H1 (cell line): ENCODE data around the gene NLRP6. TPM values are rescaled to one million over a fixed set of nuclear protein-coding genes. Genes with fewer than 3 reads are reported as not detected.

Source experiments
- CTCF ChIA-PET: fragments of 300-600 bp; sonication (Branson Sonifier 250); formaldehyde crosslinking; loops from one replicate; lab custom pipeline; 2021; ENCODE audit not compliant: partially characterized antibody; lab: Charles Lee
- POLR2A ChIA-PET: fragments of 300-600 bp; sonication (Branson Sonifier 250); formaldehyde crosslinking; loops from one replicate; lab custom pipeline; 2021; ENCODE audit warnings: inconsistent platforms; ENCODE audit not compliant: partially characterized antibody; lab: Charles Lee
- DNase-seq, 2 experiments: peaks; one replicate each; pipeline versions ENCODE4 v3.0.0 to v3.0.0-alpha.2; 2010 to 2022; ENCODE audit warnings: low spot score in 2 of 2, low read depth in 1 of 2, mixed read lengths in 1 of 2
- FAIRE-seq: peaks from 2 replicates; lab custom pipeline; 2011; peaks lifted over from hg19 to GRCh38; lab: Jason Lieb, UNC
- H2AFZ ChIP-seq: 2 replicates; pipeline ENCODE4 v1.8.1; 2012; ENCODE audit warnings: low read length, inconsistent platforms
- H2AK5ac ChIP-seq: 2 replicates; pipeline ENCODE4 v1.6.1; 2013; ENCODE audit warnings: low read depth, low read length
- H2BK120ac ChIP-seq: replicated peaks from 2 replicates; pipeline ENCODE3; 2013; ENCODE audit warnings: low read depth, low read length, inconsistent platforms
- H2BK12ac ChIP-seq: 2 replicates; pipeline ENCODE4 v1.6.1; 2013; ENCODE audit warnings: low read depth, low read length
- H2BK15ac ChIP-seq: 2 replicates; pipeline ENCODE4 v1.6.1; 2013; ENCODE audit warnings: low read length
- H2BK20ac ChIP-seq: 2 replicates; pipeline ENCODE4 v1.6.1; 2013; ENCODE audit warnings: low read length
- H2BK5ac ChIP-seq: 2 replicates; pipeline ENCODE4 v1.6.1; 2013; ENCODE audit warnings: low read depth, low read length
- H3K14ac ChIP-seq: 2 replicates; pipeline ENCODE4 v1.6.1; 2013; ENCODE audit warnings: inconsistent platforms; ENCODE audit not compliant: insufficient read length
- H3K18ac ChIP-seq: 2 replicates; pipeline ENCODE4 v1.6.1; 2013; ENCODE audit warnings: low read length; ENCODE audit errors: extremely low read depth
- H3K23ac ChIP-seq: 2 replicates; pipeline ENCODE4 v1.6.1; 2013; ENCODE audit warnings: inconsistent platforms; ENCODE audit not compliant: insufficient read length
- H3K23me2 ChIP-seq: 2 replicates; pipeline ENCODE4 v1.6.1; 2013; ENCODE audit warnings: low read depth, low read length
- H3K27ac ChIP-seq: 2 replicates; pipeline ENCODE4 v1.6.1; 2011; ENCODE audit warnings: low read depth, low read length, inconsistent platforms
- H3K27me3 ChIP-seq, 4 experiments: replicated peaks in 1 of 4; 1 replicate in 1 of 4; 2 replicates in 3 of 4; pipeline versions ENCODE4 v1.6.1 to v1.8.1; 2011 to 2013; ENCODE audit warnings: low read length in 3 of 4, mild to moderate bottlenecking in 3 of 4, inconsistent platforms in 2 of 4, mixed read lengths in 2 of 4, moderate library complexity in 1 of 4; ENCODE audit not compliant: control insufficient read depth in 3 of 4, insufficient read depth in 3 of 4; ENCODE audit errors: extremely low read depth in 1 of 4
- H3K36me3 ChIP-seq, 4 experiments: 2 replicates each; pipeline versions ENCODE4 v1.6.1 to v1.8.1; 2011 to 2013; ENCODE audit warnings: mild to moderate bottlenecking in 4 of 4, low read length in 3 of 4, moderate library complexity in 2 of 4, control low read depth in 1 of 4, inconsistent platforms in 1 of 4; ENCODE audit not compliant: insufficient read depth in 4 of 4, control insufficient read depth in 2 of 4
- H3K4ac ChIP-seq: replicated peaks from 2 replicates; pipeline ENCODE3; 2013; ENCODE audit warnings: low read length, low read depth, mixed read lengths, inconsistent platforms; ENCODE audit not compliant: insufficient read length
- H3K4me1 ChIP-seq, 4 experiments: replicated peaks in 1 of 4; 1 replicate in 1 of 4; 2 replicates in 3 of 4; pipeline versions ENCODE4 v1.6.1 to v1.8.1; 2011 to 2013; ENCODE audit warnings: low read length in 3 of 4, inconsistent platforms in 2 of 4, mixed read lengths in 1 of 4; ENCODE audit not compliant: insufficient read depth in 4 of 4, control insufficient read depth in 3 of 4
- H3K4me2 ChIP-seq, 2 experiments: 2 replicates each; pipeline versions ENCODE4 v1.6.1 to v1.8.1; 2011 to 2013; ENCODE audit warnings: low read depth in 2 of 2, low read length in 2 of 2, control low read depth in 1 of 2, inconsistent platforms in 1 of 2, mild to moderate bottlenecking in 1 of 2; ENCODE audit not compliant: insufficient read depth in 1 of 2
- H3K4me3 ChIP-seq, 4 experiments: fragments of 200-600, 300-600 bp in 1 of 4; sonication (generic), shearing (Covaris generic), sonication (Bioruptor Twin) in 1 of 4; 2 replicates each; pipeline versions ENCODE4 v1.5.1 to v1.8.1; 2011 to 2016; ENCODE audit warnings: low read length in 4 of 4, low read depth in 3 of 4, control low read depth in 2 of 4, inconsistent platforms in 2 of 4, mild to moderate bottlenecking in 2 of 4, mixed read lengths in 1 of 4, moderate library complexity in 1 of 4; ENCODE audit not compliant: insufficient read depth in 2 of 4; ENCODE audit errors: extremely low read depth in 1 of 4
- H3K56ac ChIP-seq: replicated peaks from 2 replicates; pipeline ENCODE3; 2013; ENCODE audit warnings: low read depth, mild to moderate bottlenecking, mixed read lengths, low read length, inconsistent platforms; ENCODE audit not compliant: insufficient read length
- H3K79me1 ChIP-seq: 2 replicates; pipeline ENCODE4 v1.6.1; 2013; ENCODE audit warnings: low read depth, low read length, control low read depth
- H3K79me2 ChIP-seq, 2 experiments: 2 replicates each; pipeline versions ENCODE4 v1.6.1 to v1.8.1; 2012 to 2013; ENCODE audit warnings: low read length in 2 of 2, mild to moderate bottlenecking in 2 of 2, inconsistent platforms in 1 of 2; ENCODE audit not compliant: insufficient read depth in 2 of 2, control insufficient read depth in 1 of 2
- H3K9ac ChIP-seq, 4 experiments: replicated peaks in 1 of 4; 1 replicate in 1 of 4; 2 replicates in 3 of 4; pipeline versions ENCODE4 v1.6.1 to v1.8.1; 2011 to 2013; ENCODE audit warnings: low read depth in 3 of 4, low read length in 3 of 4, control low read depth in 2 of 4, mild to moderate bottlenecking in 2 of 4, moderate library complexity in 2 of 4, inconsistent platforms in 1 of 4; ENCODE audit errors: extremely low read depth in 1 of 4
- H3K9me3 ChIP-seq, 2 experiments: 2 replicates each; pipeline versions ENCODE4 v1.6.1 to v1.8.1; 2012 to 2013; ENCODE audit warnings: mild to moderate bottlenecking in 2 of 2, moderate library complexity in 2 of 2, control low read depth in 1 of 2, inconsistent platforms in 1 of 2, low read depth in 1 of 2, low read length in 1 of 2, mixed read lengths in 1 of 2; ENCODE audit not compliant: insufficient read depth in 2 of 2
- H4K20me1 ChIP-seq, 2 experiments: replicated peaks in 1 of 2; 2 replicates each; pipeline versions ENCODE3 to v1.8.1; 2011 to 2013; ENCODE audit warnings: inconsistent platforms in 2 of 2, low read length in 2 of 2, mild to moderate bottlenecking in 1 of 2; ENCODE audit not compliant: insufficient read depth in 2 of 2, control insufficient read depth in 1 of 2
- H4K5ac ChIP-seq: 2 replicates; pipeline ENCODE4 v1.6.1; 2013; ENCODE audit warnings: low read length, low read depth, mixed read lengths, inconsistent platforms; ENCODE audit not compliant: insufficient read length
- H4K8ac ChIP-seq: 2 replicates; pipeline ENCODE4 v1.8.0; 2013; ENCODE audit warnings: mild to moderate bottlenecking, moderate library complexity, low read length, inconsistent platforms; ENCODE audit not compliant: insufficient read depth; ENCODE audit errors: extremely low read depth
- H4K91ac ChIP-seq: replicated peaks from 2 replicates; pipeline ENCODE3; 2013; ENCODE audit warnings: low read length, mixed read lengths, inconsistent platforms; ENCODE audit not compliant: insufficient read length
- ATF2 ChIP-seq: IDR thresholded peaks from 2 replicates; pipeline ENCODE4 v1.6.1; 2012; ENCODE audit warnings: low read length, inconsistent platforms
- CEBPB ChIP-seq: IDR thresholded peaks from 2 replicates; pipeline ENCODE4 v1.6.1; 2012; ENCODE audit warnings: low read depth, low read length
- EP300 ChIP-seq, 2 experiments: IDR thresholded peaks; 1 replicate in 1 of 2; 2 replicates in 1 of 2; pipeline ENCODE4 v1.6.1; 2011 to 2012; ENCODE audit warnings: low read depth in 2 of 2, low read length in 2 of 2, mild to moderate bottlenecking in 2 of 2, borderline replicate concordance in 1 of 2, inconsistent platforms in 1 of 2, moderate library complexity in 1 of 2
- NANOG ChIP-seq: IDR thresholded peaks from 2 replicates; pipeline ENCODE4 v1.6.1; 2011; ENCODE audit warnings: low read length, low read depth, mild to moderate bottlenecking, inconsistent platforms; ENCODE audit not compliant: insufficient read depth, poor library complexity, severe bottlenecking
- POLR2AphosphoS5 ChIP-seq: IDR thresholded peaks from 2 replicates; pipeline ENCODE4 v1.6.1; 2011; ENCODE audit warnings: low read depth, low read length
- RBBP5 ChIP-seq: IDR thresholded peaks from 2 replicates; pipeline ENCODE4 v1.7.1; 2012; ENCODE audit warnings: low read depth, mild to moderate bottlenecking, inconsistent platforms, low read length, moderate library complexity, borderline replicate concordance
- RNF2 ChIP-seq: fragments of 200-900, 300-1000 bp; sonication (generic); IDR thresholded peaks from 2 replicates; pipeline ENCODE4 v1.7.1; 2016; ENCODE audit warnings: borderline replicate concordance, low read depth, mild to moderate bottlenecking, antibody characterized with exemption, low read length; ENCODE audit not compliant: poor library complexity, severe bottlenecking; ENCODE audit errors: missing control alignments
- WGBS, 2 experiments: shearing (Covaris generic) in 1 of 2; methylation state at CpG; one replicate each; pipeline versions ENCODE4 v1.1.6 to v1.1.7; 2013 to 2015; ENCODE audit warnings: low lambda C conversion rate in 2 of 2, mixed read lengths in 2 of 2, inconsistent platforms in 1 of 2, low coverage in 1 of 2, missing lambda C conversion rate in 1 of 2; ENCODE audit not compliant: insufficient replicate concordance in 2 of 2, insufficient coverage in 1 of 2, insufficient read length in 1 of 2; ENCODE audit errors: extremely low coverage in 1 of 2, missing lambda C conversion rate in 1 of 2; 5-methylcytosine and 5-hydroxymethylcytosine counted together
- polyA plus RNA-seq, 7 experiments: library from polyadenylated mRNA; depleted of rRNA in 3 of 7; stranded (reverse) in 5 of 7; unstranded in 2 of 7; fragments of >200 nt in 5 of 7; fragments of 200-250 nt in 2 of 7; gene quantifications; 1 replicate in 5 of 7; 2 replicates in 1 of 7; 4 replicates in 1 of 7; pipeline versions ENCODE4 v1.2.1 to v1.2.3, GENCODE V29; 2011 to 2013; ENCODE audit warnings: missing spikeins in 2 of 7, mixed read lengths in 2 of 7
- total RNA-seq: library from RNA; stranded (reverse); fragmentation: NEBNext Ultra II Directional; extraction: Animal tissue kit (Norgen Biotek cat#: 25700); gene quantifications from 2 replicates; pipeline ENCODE4 v1.2.1, GENCODE V29; 2021

Gene NLRP6
- total and polyA plus RNA-seq, 2 of the 8 experiments (the other 6 are each of a cell fraction or from before 2014, with no cell fraction given) = not detected

- Histone ChIP-seq H3K9me3 (no peaks in the 10 kb centered on the region), H2BK5ac (no peak overlapping the region), H3K27me3 (no peaks in the 10 kb centered on the region), H2BK12ac (no peak overlapping the region), H2BK20ac (no peak overlapping the region), H3K56ac (no peak overlapping the region), H3K23ac (no peak overlapping the region), H3K18ac (no peak overlapping the region), H3K9ac (no peak overlapping the region), H3K14ac (no peak overlapping the region), H3K27ac (no peak overlapping the region), H2BK120ac (no peak overlapping the region), H4K8ac (no peak overlapping the region), H3K36me3 (peaks cover 5 to 38% (median 24%) of the 10 kb centered on the region in 4 experiments), H4K5ac (no peak overlapping the region), H3K4me1 (no peaks in the 10 kb centered on the region; a peak in 1 of 7 replicates), H2AFZ (no peak overlapping the region), H2BK15ac (no peak overlapping the region), H3K4me2 (no peak overlapping the region), H4K91ac (no peak overlapping the region), H2AK5ac (no peak overlapping the region), H3K23me2 (peaks cover 6% of the 10 kb centered on the region), H3K79me2 (peaks cover 9 to 27% of the 10 kb centered on the region in 2 experiments), H4K20me1 (peaks cover 0 to 3% of the 10 kb centered on the region in 2 experiments), H3K79me1 (peaks cover 2% of the 10 kb centered on the region; the same call in 1 of the 2 replicates), H3K4me3 (no peak overlapping the region), H3K4ac (no peak overlapping the region)
- POLR2A ChIA-PET = no interaction called here
- TF ChIP-seq CEBPB (no peak), EP300 (IDR thresholded peaks at IDR 0.05; ENCODE audit: borderline replicate concordance in 1 of 2, low read depth in 2 of 2, low read length in 2 of 2) (no peak), ATF2 (no peak), RNF2 (no peak), POLR2AphosphoS5 (no peak), NANOG (no peak), RBBP5 (no peak)
- DNase-seq = no peak
- FAIRE-seq = no peak
- CTCF ChIA-PET = interaction anchor here (1.3 to 8.7 kb wide), 4 partner anchors 11 to 122 kb away, joined by 4 to 88 read pairs (median 6); no protein-coding TSS in a partner anchor
- WGBS, 2 experiments = 86% methylated on average over 5 of the region's 5 CpGs; no CpG with 5 or more reads in 1 of the 2 experiments
Measured at GRCh38 chr11:241634-242033, 36.6 kb upstream of the NLRP6 start.
